ENCODE measurements around the gene ZNRF3.

The ZNRF3 gene

DNA sequence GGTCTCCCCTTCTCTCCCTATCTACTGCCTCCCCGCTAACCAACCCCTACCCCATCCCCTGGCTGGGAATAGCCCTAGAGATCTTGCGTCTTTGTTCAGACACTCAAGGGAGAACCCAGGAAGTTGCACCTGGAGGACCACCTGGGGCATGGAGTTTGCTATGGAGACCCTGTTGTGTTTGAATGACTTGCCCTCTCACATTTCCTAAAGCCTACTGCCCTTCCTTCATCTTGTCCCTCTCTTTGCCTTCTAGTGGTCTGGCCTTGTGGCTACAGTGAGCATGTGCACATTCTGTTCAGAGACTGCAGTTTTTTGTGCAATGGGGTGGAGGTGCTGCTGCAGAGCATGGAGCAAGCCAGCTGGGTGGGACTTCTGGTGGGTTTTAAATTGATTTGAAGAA is 42.5 kb downstream of the ZNRF3 start:
- no peak for TF ChIP-seq CTCF (IDR thresholded peaks at IDR 0.05; ENCODE audit: low read depth, low read length)
- no peak overlapping the region for H3K4me3 ChIP-seq (ENCODE audit: low read depth, low read length)

GRCh38 chr22:28927630-28928029 is 44.3 kb downstream of the ZNRF3 start:
- no peak overlapping the region for H3K4me3 ChIP-seq (ENCODE audit: low read depth, low read length)
- TF ChIP-seq CTCF (IDR thresholded peaks at IDR 0.05; ENCODE audit: low read depth, low read length), result no peak

DNA sequence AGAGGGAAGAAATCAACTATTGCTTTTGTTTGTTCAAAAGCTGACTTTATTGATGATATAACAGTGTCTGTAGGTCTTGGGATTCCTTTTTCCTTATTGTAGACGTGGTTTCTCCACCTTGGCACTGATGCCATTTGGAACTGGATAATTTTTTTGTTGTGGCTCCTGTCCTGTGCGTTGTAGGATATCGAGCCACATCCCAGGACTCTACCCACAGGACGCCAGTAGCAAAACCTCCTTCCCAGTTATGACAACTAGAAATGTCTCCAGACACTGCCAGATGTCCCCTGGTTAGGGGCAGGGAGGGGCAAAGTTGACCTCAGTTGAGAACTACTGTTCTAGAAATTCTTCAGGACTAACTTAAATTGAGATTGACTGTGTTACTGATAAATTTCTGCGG is 45.8 kb downstream of the ZNRF3 start:
- no peak overlapping the region for H3K4me3 ChIP-seq (ENCODE audit: low read depth, low read length)
- no peak for TF ChIP-seq CTCF (IDR thresholded peaks at IDR 0.05; ENCODE audit: low read depth, low read length)

DNA sequence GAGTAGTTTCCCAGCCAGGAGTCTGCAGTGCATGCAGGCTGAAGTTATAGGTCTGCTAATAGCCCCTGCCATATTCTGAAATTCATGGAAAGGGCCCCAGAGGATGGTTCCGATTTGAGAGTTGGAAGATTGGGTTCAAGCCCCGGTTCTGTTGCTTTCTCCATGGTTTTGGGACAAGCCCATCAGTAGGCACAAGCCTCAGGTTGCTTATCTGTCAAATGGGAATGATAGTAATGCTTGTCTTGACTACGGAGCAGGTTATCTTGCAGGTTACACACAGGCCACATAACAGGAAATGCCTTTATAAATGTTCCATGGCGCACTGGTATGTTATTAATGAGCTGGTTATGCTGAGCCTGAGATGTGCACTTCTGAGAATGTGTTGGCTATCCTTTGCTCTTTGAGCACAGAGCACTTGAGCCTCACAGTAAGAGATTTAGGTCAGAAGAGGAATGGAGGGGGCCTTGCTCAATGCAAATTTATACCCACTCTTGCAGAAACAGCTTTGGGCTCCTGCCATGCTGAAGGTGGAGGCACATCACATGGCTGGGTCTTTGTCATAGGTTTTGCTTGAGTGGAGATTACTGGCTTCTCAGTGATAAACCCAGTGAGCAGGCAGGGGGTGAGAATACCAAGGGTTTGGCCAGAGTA is 47.1 kb downstream of the ZNRF3 start:
- TF ChIP-seq CTCF (IDR thresholded peaks at IDR 0.05; ENCODE audit: low read depth, low read length), result no peak
- no peak overlapping the region for H3K4me3 ChIP-seq (ENCODE audit: low read depth, low read length)

GRCh38 chr22:28931844-28932567 is 48.6 kb downstream of the ZNRF3 start:
- no peak overlapping the region for H3K4me3 ChIP-seq (ENCODE audit: low read depth, low read length)
- TF ChIP-seq CTCF (IDR thresholded peaks at IDR 0.05; ENCODE audit: low read depth, low read length), result no peak

DNA sequence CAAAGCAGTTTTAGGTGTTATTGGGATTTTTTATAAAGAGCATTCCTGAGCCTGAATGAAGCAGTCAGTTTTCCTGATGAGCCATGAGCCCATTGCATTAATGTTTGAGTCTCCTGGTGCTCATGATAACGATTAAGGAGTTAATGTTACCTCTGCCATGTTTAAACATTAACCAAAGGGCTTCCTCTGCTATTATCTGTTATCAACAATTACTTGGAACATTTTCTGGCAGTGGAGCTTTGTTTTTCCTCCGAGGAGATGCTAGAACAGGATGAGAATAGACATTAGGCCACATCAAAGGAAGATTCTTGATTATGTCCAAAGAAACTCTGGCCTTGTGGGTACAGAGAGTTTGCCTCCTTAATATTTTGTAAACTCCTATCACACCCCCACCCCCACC is 49.9 kb downstream of the ZNRF3 start:
- H3K4me3 ChIP-seq (ENCODE audit: low read depth, low read length), result no peak overlapping the region
- TF ChIP-seq CTCF (IDR thresholded peaks at IDR 0.05; ENCODE audit: low read depth, low read length), result no peak

DNA sequence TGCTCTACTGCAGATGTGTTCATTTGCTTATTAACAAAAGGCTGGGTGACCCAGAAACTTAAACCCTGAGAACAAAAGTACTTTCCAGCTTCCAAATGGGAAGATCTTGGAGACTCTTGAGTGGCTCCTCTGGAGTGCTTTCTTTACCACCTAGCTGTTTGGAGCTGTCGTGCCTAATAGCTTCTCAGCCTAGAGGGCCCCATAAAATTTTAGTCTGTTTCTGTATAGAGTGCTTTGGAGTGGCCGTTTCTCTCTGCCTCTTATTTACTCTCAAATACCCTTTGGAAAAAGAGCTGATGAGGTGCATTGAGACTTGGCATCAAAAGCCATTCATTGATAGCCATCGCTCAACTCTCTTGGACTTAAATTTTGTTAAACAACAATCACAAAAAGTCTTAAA is 50.7 kb downstream of the ZNRF3 start:
- TF ChIP-seq CTCF (IDR thresholded peaks at IDR 0.05; ENCODE audit: low read depth, low read length), result no peak
- H3K4me3 ChIP-seq (ENCODE audit: low read depth, low read length), result no peak overlapping the region
